ENCODE results near the gene TMEM201. TPM values are rescaled to one million over a fixed set of nuclear protein-coding genes. Genes with fewer than 3 reads are reported as not detected.

TMEM201 gene
- total RNA-seq, 3 donors from 2014 or later (not counting 1 experiment from before 2014, with no cell fraction given), result 7.3 to 10.2 (median 8.8) TPM

DNA sequence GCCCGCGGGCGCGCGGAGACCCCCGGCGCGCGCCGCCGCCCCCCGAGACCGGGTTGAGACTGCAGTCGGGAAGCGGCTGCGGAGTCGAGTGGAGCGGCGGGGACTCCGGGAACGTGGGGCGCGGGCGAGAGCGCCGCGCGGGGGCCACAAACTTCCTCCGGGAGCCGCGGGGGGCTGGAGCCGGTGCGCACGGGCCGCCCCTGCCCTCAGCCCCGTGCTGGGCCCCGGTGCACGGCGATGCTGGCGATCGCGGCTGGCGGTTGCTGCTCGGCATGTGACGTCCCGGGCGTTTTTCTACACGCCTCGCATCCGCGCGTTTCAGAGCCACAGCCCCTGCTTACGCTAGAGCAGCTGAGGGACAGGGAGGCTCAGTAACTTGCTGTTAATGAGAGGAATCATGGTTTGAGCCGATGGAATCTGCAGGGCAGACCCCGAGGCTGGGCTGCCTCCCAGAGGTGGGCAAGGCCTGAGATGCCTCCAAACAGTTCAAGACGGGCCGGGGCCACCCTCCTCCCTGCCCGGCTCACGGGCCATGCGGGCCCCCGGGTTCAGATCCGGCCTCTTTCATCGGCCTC is 520 bp downstream of the TMEM201 start:
- H3K4me3 ChIP-seq (ENCODE audit: low read length), result peak overlapping the region; percentile 52
- ATAC-seq (peak in 2 of 3 donors; percentile 3 to 6), DNase-seq (peak; percentile 30 to 70)
- Mint-ChIP-seq H3K36me3 (no peaks in the 10 kb centered on the region), H3K27me3 (ENCODE audit: low read depth in 2 of 2) (no peaks in the 10 kb centered on the region), H3K9me3 (no peaks in the 10 kb centered on the region), H3K27ac (peak overlapping the region; percentile 23 to 29), H3K4me3 (peak overlapping the region; percentile 82), H3K4me1 (peaks cover 8 to 31% of the 10 kb centered on the region in 2 donors)
- no peaks in the 10 kb centered on the region for H3K36me3 ChIP-seq (ENCODE audit: control insufficient read depth, insufficient read depth, low read length)
- under 1% methylated on average over 63 of the region's 63 CpGs for WGBS (ENCODE audit: insufficient coverage)
- intact Hi-C loops (cut with micrococcal nuclease), result loop anchor here (5.0 kb wide), 1 partner anchor 233 kb away; the partner anchor contains the start of gene CLSTN1
- no peak overlapping the region for H3K27ac ChIP-seq (ENCODE audit: low read length)
- H3K9me3 ChIP-seq (ENCODE audit: control insufficient read depth, insufficient read depth, low read length), result no peaks in the 10 kb centered on the region
- TF ChIP-seq, protein P1, sequence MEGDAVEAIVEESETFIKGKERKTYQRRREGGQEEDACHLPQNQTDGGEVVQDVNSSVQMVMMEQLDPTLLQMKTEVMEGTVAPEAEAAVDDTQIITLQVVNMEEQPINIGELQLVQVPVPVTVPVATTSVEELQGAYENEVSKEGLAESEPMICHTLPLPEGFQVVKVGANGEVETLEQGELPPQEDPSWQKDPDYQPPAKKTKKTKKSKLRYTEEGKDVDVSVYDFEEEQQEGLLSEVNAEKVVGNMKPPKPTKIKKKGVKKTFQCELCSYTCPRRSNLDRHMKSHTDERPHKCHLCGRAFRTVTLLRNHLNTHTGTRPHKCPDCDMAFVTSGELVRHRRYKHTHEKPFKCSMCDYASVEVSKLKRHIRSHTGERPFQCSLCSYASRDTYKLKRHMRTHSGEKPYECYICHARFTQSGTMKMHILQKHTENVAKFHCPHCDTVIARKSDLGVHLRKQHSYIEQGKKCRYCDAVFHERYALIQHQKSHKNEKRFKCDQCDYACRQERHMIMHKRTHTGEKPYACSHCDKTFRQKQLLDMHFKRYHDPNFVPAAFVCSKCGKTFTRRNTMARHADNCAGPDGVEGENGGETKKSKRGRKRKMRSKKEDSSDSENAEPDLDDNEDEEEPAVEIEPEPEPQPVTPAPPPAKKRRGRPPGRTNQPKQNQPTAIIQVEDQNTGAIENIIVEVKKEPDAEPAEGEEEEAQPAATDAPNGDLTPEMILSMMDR (IDR thresholded peaks at IDR 0.05), result no peak
- H3K4me1 ChIP-seq (ENCODE audit: control insufficient read depth, insufficient read depth, low read length), result peaks cover 45% of the 10 kb centered on the region
- H3K27me3 ChIP-seq (ENCODE audit: control insufficient read depth, insufficient read depth, low read length), result no peaks in the 10 kb centered on the region

DNA sequence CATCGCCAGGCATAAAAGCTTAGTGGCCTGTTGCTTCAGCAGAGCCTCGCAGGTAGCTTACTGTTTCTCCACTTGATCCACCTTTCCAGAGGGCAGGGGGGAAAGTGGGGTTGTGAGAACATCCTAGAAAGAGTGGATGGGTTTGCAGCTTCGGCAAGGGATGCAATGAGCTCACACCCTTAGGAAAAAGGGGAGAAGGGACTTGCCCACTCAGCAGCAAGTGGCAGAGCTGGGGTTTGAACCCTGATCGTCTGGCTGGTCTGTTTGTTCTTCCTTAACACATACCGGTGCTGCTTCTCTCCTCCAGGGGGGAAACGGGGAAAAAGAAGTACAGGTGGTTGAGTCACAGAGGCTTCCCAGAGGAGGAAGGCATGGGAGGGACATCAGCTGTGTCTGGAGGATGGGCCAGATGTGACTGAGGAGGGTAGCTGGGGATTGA is 1.0 kb downstream of the TMEM201 start:
- Mint-ChIP-seq H3K4me3 (peak overlapping the region; percentile 82), H3K27me3 (ENCODE audit: low read depth in 2 of 2) (no peaks in the 10 kb centered on the region), H3K4me1 (peaks cover 8 to 31% of the 10 kb centered on the region in 2 donors), H3K36me3 (no peaks in the 10 kb centered on the region), H3K27ac (peak overlapping the region; percentile 23 to 29), H3K9me3 (no peaks in the 10 kb centered on the region)
- Histone ChIP-seq H3K36me3 (ENCODE audit: control insufficient read depth, insufficient read depth, low read length) (no peaks in the 10 kb centered on the region), H3K4me3 (ENCODE audit: low read length) (peak overlapping the region; percentile 52), H3K9me3 (ENCODE audit: control insufficient read depth, insufficient read depth, low read length) (no peaks in the 10 kb centered on the region), H3K27ac (ENCODE audit: low read length) (no peak overlapping the region), H3K27me3 (ENCODE audit: control insufficient read depth, insufficient read depth, low read length) (no peaks in the 10 kb centered on the region), H3K4me1 (ENCODE audit: control insufficient read depth, insufficient read depth, low read length) (peaks cover 45% of the 10 kb centered on the region)
- DNase-seq (no peak), ATAC-seq (no peak)
- TF ChIP-seq, protein P1 (IDR thresholded peaks at IDR 0.05), result no peak
- WGBS (ENCODE audit: insufficient coverage), result 26% methylated on average over 6 of the region's 6 CpGs
- intact Hi-C loops (cut with micrococcal nuclease), result loop anchor here (5.0 kb wide), 1 partner anchor 233 kb away; the partner anchor contains the start of gene CLSTN1

DNA sequence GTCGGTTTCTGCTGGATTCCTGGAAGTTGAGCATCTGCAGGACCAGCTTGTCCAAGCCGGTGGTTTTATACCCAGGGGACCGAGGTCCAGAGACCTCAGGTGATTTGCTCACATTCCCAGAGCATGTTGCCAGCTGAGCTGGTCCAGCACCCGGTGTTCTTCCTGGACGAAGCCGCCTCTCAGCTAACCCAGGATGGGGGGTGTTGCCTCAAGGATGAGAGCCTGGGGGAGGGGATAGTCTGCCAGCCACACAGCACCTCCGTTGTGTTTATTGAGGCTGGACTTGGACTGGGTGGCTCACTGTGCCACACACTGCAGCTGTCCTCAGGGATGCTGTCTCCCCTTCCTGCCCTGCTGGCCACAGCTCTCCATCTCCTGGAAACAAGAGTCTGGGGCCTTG is 1.5 kb downstream of the TMEM201 start:
- DNase-seq, result no peak
- Histone ChIP-seq H3K4me3 (ENCODE audit: low read length) (no peak overlapping the region), H3K9me3 (ENCODE audit: control insufficient read depth, insufficient read depth, low read length) (no peaks in the 10 kb centered on the region), H3K36me3 (ENCODE audit: control insufficient read depth, insufficient read depth, low read length) (no peaks in the 10 kb centered on the region), H3K4me1 (ENCODE audit: control insufficient read depth, insufficient read depth, low read length) (peaks cover 45% of the 10 kb centered on the region), H3K27ac (ENCODE audit: low read length) (no peak overlapping the region), H3K27me3 (ENCODE audit: control insufficient read depth, insufficient read depth, low read length) (no peaks in the 10 kb centered on the region)
- TF ChIP-seq, protein P1 (IDR thresholded peaks at IDR 0.05), result no peak
- Mint-ChIP-seq H3K4me3 (peak overlapping the region; percentile 82), H3K4me1 (peaks cover 8 to 31% of the 10 kb centered on the region in 2 donors), H3K27me3 (ENCODE audit: low read depth in 2 of 2) (no peaks in the 10 kb centered on the region), H3K27ac (no peak overlapping the region), H3K9me3 (no peaks in the 10 kb centered on the region), H3K36me3 (no peaks in the 10 kb centered on the region)
- intact Hi-C loops (cut with micrococcal nuclease), result no loop called here
- ATAC-seq, result no peak
- 90% methylated on average over 7 of the region's 7 CpGs for WGBS (ENCODE audit: insufficient coverage)
